Fibroblast of the aortic adventitia (primary cell): ENCODE measurements around the gene ALS2CL. TPM values are rescaled to one million over a fixed set of nuclear protein-coding genes. Genes with fewer than 3 reads are reported as not detected.
A peak's percentile ranks its signal among the peaks of the same experiment; 100 is the strongest.
"Not testable (repeated sequence)": the region's sequence is repeated elsewhere in the genome, so short reads cannot be mapped to it uniquely, and the experiment has no call there.

ENCODE experiments used
- DNase-seq: peaks from one replicate; pipeline ENCODE4 v3.0.0-alpha.2; 2010; ENCODE audit warnings: low read depth
- H3K4me3 ChIP-seq: 2 replicates; pipeline ENCODE4 v1.5.1; 2011; ENCODE audit warnings: low read depth, mild to moderate bottlenecking, control low read depth, low read length, moderate library complexity
- CTCF ChIP-seq: IDR thresholded peaks from 2 replicates; pipeline ENCODE4 v1.5.1; 2011; ENCODE audit warnings: mild to moderate bottlenecking, low read length, control low read depth, inconsistent platforms; ENCODE audit not compliant: insufficient read depth
- total RNA-seq: library from RNA; depleted of rRNA; stranded (reverse); fragments of >200 nt; gene quantifications from 2 replicates; pipeline ENCODE4 v1.2.3, GENCODE V29; 2012; ENCODE audit warnings: low replicate concordance

Gene ALS2CL
- total RNA-seq, 1 donor, result 0.18 TPM

GRCh38 chr3:46708401-46709156, 15.1 kb upstream of the ALS2CL start:
- DNase-seq, result no peak
- no peak overlapping the region for H3K4me3 ChIP-seq
- TF ChIP-seq CTCF, result no peak

GRCh38 chr3:46707601-46708011, 14.1 kb upstream of the ALS2CL start:
- no peak overlapping the region for H3K4me3 ChIP-seq
- TF ChIP-seq CTCF, result no peak
- DNase-seq, result no peak

- DNase-seq, result no peak
- no peak for TF ChIP-seq CTCF
- H3K4me3 ChIP-seq, result no peak overlapping the region
Observed at GRCh38 chr3:46706771-46707582, 13.5 kb upstream of the ALS2CL start.

GRCh38 chr3:46705751-46706552, 12.5 kb upstream of the ALS2CL start:
- no peak for TF ChIP-seq CTCF
- DNase-seq, result peak; percentile 31
- H3K4me3 ChIP-seq, result no peak overlapping the region

- TF ChIP-seq CTCF, result peak; percentile 98
Observed at GRCh38 chr3:46705022-46705530, 11.6 kb upstream of the ALS2CL start.

GRCh38 chr3:46704346-46704745, 10.9 kb upstream of the ALS2CL start:
- H3K4me3 ChIP-seq, DNase-seq: not testable (repeated sequence)

More at GRCh38 chr3:46705022-46705530, 11.6 kb upstream of the ALS2CL start:
- peak; percentile 71 for DNase-seq
- H3K4me3 ChIP-seq, result no peak overlapping the region
